ENCODE results near the gene OR9Q2. TPM values are rescaled to one million over a fixed set of nuclear protein-coding genes. Genes with fewer than 3 reads are reported as not detected.

OR9Q2 gene
- total RNA-seq: not detected in 2 replicates

GRCh38 chr11:58188770-58189169 lies at the start of gene OR9Q2:
Gene OR9Q2 (plus strand): TSS chr11:58189070. CDS start chr11:58190491, 1,421 bp downstream.

GRCh38 chr11:58204042-58204441 lies 15.2 kb downstream of the OR9Q2 start, which contains the start of gene OR1S2:
Gene OR1S2 (minus strand): TSS chr11:58204142. CDS start chr11:58204142, 0 bp downstream.

GRCh38 chr11:58212420-58212819 lies 23.6 kb downstream of the OR9Q2 start, which contains the start of gene OR1S1:
Gene OR1S1 (plus strand): TSS chr11:58212720.

Other genes with a start within 250 kb of the OR9Q2 start
- not detected in 2 replicates for gene OR9Q1, start 165.2 kb upstream of the OR9Q2 start, total RNA-seq
- gene OR6Q1, start 158.1 kb upstream of the OR9Q2 start, total RNA-seq: not detected in 2 replicates
- not detected in 2 replicates for gene OR9I1, start 63.5 kb upstream of the OR9Q2 start, total RNA-seq
- gene OR1S2, start 15.1 kb downstream of the OR9Q2 start, total RNA-seq: not detected in 2 replicates
- not detected in 2 replicates for gene OR1S1, start 23.6 kb downstream of the OR9Q2 start, total RNA-seq
- gene OR10Q1, start 39.8 kb downstream of the OR9Q2 start, total RNA-seq: not detected in 2 replicates
- not detected in 2 replicates for gene OR10W1, start 79.2 kb downstream of the OR9Q2 start, total RNA-seq
- not detected in 2 replicates for gene OR5B17, start 170.0 kb downstream of the OR9Q2 start, total RNA-seq
- gene OR5B3, start 217.8 kb downstream of the OR9Q2 start, total RNA-seq: not detected in 2 replicates
- not detected in 2 replicates for gene OR5B2, start 239.1 kb downstream of the OR9Q2 start, total RNA-seq

Measured in endothelial cell of coronary artery (primary cell).